Measurements from ENCODE around the gene MYRIP.

DNA sequence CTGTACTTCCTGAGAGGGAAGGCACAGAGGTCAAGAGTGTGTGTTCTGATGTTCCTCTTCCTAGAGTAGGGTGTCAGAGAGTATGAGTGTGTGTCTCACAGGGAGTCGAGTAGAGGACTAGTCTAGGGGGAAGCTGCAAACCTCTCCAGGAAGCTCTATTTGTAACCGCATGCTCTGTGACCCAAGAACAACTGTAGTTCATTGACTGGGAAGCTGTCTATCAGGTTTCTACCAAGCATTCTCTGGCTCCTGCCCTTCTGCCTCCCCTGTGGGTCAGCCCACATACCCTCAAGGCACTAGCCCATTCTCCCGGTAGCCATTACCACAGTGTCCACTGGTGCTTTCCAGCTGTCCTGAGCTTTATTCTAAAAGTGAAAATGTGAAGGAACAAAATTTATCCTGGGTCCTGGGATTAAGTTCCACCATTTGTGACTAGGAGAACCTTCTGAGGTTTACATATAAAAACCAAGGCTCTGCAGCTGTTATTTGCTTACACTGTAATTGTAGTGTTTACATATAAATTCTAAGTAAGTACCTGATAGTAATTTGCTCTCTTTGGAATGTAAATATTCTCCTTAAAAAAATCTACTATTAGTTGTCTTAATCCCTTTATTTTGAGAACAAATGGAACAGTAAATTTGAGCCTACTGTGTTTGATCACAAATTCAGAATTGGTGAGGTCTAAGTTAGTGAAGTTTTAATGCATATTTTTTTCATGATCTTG is 40.7 kb downstream of the MYRIP start:
- TF ChIP-seq YY1 (IDR thresholded peaks at IDR 0.05; ENCODE audit: insufficient read depth, insufficient read length) (no peak), ZNF274 (IDR thresholded peaks at IDR 0.05; ENCODE audit: low read depth, low read length) (no peak), SUZ12 (IDR thresholded peaks at IDR 0.05; ENCODE audit: extremely low read depth, insufficient read depth, insufficient read length) (no peak)
